GM18505 (cell line): ENCODE measurements around the gene FUT9.

Source experiments
- ATAC-seq: cut with Tn5 transposase; IDR thresholded peaks from one replicate; pipeline ENCODE4 v1.9.1; 2021; ENCODE audit not compliant: unreplicated experiment
- POLR2A ChIP-seq: IDR thresholded peaks from 4 replicates; pipeline ENCODE4 v1.6.1; 2011; ENCODE audit warnings: borderline replicate concordance; ENCODE audit not compliant: insufficient read depth, insufficient read length; ENCODE audit errors: extremely low read depth

FUT9 gene

DNA sequence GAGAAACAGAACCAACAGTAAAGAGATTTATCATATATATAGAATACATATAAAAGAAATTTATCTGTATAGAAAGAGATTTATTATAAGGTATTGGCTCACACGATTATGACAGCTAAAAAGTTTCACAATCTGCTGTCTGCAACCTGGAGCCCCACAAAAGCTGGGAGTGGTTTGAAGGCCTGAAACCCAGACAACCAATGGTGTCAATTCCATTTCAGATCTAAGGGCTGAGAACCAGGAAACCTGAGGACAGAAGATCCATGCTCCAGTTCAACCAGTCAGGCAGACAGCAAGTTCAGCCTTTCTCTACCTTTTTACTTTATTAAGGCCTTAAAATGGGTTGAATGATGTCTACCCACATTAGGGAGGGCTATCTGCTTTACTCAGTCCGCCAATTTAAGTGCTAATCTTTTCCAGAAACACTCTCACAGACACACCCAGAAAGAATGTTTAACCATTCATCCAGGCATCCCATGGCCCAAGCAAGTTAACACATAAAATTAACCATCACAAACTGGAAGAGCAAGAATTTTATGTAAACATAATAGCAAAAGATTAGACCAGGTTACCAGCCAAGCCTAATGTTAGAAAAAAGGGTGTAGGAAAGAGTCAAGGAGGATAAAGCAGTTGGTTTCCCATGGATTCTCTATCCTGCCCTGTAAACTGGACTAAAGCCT, 170.9 kb downstream of the FUT9 start:
- TF ChIP-seq POLR2A = no peak
- ATAC-seq = no peak

- ATAC-seq = no peak
- no peak for TF ChIP-seq POLR2A
Observed at GRCh38 chr6:96194675-96195074, 178.9 kb downstream of the FUT9 start.

GRCh38 chr6:96195272-96195671, 179.5 kb downstream of the FUT9 start:
- ATAC-seq = no peak
- no peak for TF ChIP-seq POLR2A

- ATAC-seq = no peak
Observed at GRCh38 chr6:96196633-96197032, 180.9 kb downstream of the FUT9 start.

DNA sequence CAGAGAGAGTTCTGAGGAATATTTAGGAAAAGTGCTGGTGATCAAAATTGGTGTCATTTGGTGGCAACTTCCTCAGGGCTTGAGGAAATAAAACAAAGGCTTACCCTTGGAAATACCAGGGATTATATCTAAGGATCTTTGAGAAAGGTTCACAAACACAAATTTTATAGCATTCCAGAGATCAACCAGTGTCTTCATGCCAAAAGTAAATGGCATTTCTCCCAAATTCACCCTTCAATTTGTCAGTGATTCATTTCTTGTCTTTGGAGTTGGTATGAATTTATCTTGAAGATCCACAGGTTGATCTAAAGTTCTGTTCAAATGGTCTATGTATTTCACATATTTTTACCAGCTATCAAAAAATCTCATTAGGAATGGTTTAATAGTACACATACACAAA, 181.5 kb downstream of the FUT9 start:
- no peak for ATAC-seq
- no peak for TF ChIP-seq POLR2A

More at GRCh38 chr6:96196633-96197032, 180.9 kb downstream of the FUT9 start:
- no peak for TF ChIP-seq POLR2A

GRCh38 chr6:96202571-96202970, 186.8 kb downstream of the FUT9 start:
- TF ChIP-seq POLR2A = no peak
- no peak for ATAC-seq

GRCh38 chr6:96211341-96211740, 195.6 kb downstream of the FUT9 start:
- ATAC-seq = no peak
- TF ChIP-seq POLR2A = no peak

DNA sequence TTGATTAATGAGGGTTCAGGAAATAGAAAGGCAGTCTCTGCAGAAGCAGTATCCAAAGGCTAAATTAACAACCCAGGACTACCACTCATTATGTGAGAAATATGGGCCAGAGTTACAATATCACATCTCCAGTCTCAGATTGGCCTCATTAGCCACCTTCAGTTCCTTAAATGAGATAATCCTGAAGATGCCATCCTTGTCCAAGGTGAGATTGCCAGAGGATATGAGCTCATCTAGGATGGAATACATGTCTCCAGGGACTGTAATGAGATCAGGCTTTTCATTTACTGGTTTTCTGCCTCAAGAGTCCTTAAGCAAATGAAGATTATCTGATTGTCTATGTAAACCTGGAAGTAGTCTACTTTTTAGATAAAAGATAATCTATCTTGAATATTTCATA, 196.3 kb downstream of the FUT9 start:
- TF ChIP-seq POLR2A = no peak
- no peak for ATAC-seq

GRCh38 chr6:96213784-96214183, 198.0 kb downstream of the FUT9 start:
- no peak for ATAC-seq
- TF ChIP-seq POLR2A = no peak

DNA sequence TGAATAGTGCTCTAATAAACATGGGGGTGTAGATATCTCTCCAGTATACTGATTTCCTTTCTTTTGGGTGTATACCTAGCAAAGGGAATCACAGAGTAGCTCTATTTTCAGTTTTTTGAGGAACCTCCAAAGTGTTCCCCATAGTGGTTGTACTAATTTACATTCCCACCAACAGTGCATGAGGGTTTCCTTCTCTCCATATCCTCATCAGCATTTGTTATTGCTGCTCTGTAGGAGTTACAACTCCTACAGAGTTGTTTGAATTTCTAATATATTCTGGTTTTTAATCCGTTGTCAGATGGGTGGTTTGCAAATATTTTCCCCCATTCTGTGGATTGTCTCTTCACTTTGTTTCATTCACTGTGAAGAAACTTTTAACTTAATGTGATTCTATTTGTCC, 207.9 kb downstream of the FUT9 start:
- no peak for ATAC-seq
- TF ChIP-seq POLR2A = no peak

- TF ChIP-seq POLR2A = no peak
- ATAC-seq = no peak
Observed at GRCh38 chr6:96227135-96227534, 211.4 kb downstream of the FUT9 start.

DNA sequence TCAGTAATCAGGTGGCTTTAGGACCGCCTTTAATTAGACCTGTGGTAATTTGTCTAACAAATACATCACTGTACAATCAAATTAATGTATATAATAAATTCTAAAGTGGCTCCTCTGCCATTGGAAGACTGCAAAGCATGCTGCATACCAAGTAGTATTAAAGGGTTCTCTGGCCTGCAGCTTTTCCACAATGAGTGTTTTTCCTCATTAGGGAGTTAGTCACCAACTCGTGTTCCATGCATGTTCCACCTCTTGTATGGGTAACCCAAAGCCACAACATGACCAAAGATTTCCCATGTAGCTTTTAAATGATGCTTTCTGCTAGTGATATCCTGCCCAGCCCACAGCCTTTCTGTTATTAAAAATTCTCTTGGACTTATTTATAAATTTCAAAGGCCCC, 218.7 kb downstream of the FUT9 start:
- ATAC-seq = no peak
- no peak for TF ChIP-seq POLR2A

DNA sequence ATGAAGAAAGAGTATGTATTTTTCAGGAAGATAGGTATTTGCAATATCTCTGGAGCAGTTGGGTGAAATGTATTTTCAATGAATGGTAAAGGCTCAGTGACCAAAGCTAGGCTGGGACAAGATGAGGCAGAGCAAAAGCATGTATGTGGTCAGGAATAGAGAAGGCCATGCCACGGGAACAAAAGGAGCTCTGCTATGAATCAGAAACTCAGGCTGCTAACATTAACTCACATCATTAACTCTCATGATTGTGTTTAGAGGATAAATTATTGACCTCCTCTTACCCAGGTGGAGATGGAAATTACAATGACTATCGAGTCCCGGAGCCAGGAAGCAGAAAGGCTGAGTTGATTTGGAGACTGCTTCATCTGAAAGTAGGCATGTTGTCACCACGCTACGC, 220.2 kb downstream of the FUT9 start:
- no peak for ATAC-seq
- no peak for TF ChIP-seq POLR2A

- no peak for TF ChIP-seq POLR2A
- ATAC-seq = no peak
Observed at GRCh38 chr6:96236471-96236870, 220.7 kb downstream of the FUT9 start.
